Coronary artery (tissue), 2 donors: ENCODE results near the gene WDR72.

Experiments used
- DNase-seq: peaks from one replicate; pipeline ENCODE4 v3.0.0-alpha.2; 2017; ENCODE audit warnings: low spot score
- H3K27ac ChIP-seq, 2 donors: fragments of 200-600 bp; sonication (generic); one replicate each; pipeline ENCODE4 v1.5.1; 2016 to 2019
- H3K4me3 ChIP-seq: fragments of 200-600 bp; sonication (generic); 2 replicates; pipeline ENCODE4 v1.5.1; 2016; ENCODE audit warnings: mild to moderate bottlenecking, moderate library complexity
- TF ChIP-seq, protein P1 (sequence below): fragments of 200-600 bp; sonication (generic); IDR thresholded peaks from one replicate; pipeline ENCODE4 v1.5.1; 2019; ENCODE audit warnings: antibody characterized with exemption

Gene WDR72

DNA sequence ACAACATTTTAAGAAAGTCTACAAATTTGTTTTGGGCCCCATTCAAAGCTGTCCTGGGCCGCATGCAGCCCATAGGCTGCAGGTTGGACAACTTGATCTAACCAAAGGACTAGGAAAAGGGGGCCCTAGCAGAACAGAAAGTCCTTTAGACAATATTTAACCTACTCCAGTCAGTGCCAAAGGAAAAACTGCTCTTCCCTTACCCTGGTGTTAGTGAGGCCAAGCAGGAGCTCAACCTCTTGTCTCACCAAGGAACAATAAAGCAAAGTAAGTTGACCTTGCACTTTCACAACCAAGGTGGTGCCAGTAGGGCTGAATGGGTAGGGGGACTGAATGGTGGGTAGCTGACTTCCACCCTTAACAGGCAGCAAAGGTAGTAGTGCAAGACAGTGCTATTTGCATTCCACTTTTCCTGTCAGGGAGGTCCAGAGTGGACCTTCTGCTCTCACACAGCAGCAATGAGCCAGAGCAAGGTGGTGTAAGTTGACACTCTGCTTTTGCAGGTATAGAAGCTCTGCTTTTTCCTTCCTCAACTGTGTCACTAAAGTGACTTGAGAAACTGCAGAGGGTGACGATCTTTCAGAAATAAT lies 124.9 kb downstream of the WDR72 start:
- DNase-seq, result no peak
- TF ChIP-seq, protein P1, sequence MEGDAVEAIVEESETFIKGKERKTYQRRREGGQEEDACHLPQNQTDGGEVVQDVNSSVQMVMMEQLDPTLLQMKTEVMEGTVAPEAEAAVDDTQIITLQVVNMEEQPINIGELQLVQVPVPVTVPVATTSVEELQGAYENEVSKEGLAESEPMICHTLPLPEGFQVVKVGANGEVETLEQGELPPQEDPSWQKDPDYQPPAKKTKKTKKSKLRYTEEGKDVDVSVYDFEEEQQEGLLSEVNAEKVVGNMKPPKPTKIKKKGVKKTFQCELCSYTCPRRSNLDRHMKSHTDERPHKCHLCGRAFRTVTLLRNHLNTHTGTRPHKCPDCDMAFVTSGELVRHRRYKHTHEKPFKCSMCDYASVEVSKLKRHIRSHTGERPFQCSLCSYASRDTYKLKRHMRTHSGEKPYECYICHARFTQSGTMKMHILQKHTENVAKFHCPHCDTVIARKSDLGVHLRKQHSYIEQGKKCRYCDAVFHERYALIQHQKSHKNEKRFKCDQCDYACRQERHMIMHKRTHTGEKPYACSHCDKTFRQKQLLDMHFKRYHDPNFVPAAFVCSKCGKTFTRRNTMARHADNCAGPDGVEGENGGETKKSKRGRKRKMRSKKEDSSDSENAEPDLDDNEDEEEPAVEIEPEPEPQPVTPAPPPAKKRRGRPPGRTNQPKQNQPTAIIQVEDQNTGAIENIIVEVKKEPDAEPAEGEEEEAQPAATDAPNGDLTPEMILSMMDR, result no peak
- no peak overlapping the region for H3K27ac ChIP-seq
- no peak overlapping the region for H3K4me3 ChIP-seq

DNA sequence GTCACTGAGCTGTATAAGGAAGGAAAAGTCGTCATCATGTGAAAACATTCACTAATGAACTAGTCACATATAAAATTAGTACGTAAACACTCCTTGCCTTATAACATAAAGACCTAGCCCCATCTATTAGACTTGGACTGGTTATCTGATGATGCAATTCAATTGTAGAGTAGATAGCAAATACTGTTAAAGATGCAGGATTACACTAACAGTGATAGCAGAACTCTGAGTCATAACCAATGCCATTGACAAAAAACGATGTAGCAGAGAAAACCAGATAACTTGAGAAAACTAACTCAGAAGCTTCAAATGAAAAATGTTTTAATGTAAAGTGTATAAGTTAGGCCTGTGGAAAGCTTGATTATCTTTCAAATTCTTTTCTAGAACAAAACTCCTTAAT lies 132.2 kb downstream of the WDR72 start:
- DNase-seq, result no peak
- Histone ChIP-seq H3K4me3 (no peak overlapping the region), H3K27ac (no peak overlapping the region)
- TF ChIP-seq, protein P1, result no peak

DNA sequence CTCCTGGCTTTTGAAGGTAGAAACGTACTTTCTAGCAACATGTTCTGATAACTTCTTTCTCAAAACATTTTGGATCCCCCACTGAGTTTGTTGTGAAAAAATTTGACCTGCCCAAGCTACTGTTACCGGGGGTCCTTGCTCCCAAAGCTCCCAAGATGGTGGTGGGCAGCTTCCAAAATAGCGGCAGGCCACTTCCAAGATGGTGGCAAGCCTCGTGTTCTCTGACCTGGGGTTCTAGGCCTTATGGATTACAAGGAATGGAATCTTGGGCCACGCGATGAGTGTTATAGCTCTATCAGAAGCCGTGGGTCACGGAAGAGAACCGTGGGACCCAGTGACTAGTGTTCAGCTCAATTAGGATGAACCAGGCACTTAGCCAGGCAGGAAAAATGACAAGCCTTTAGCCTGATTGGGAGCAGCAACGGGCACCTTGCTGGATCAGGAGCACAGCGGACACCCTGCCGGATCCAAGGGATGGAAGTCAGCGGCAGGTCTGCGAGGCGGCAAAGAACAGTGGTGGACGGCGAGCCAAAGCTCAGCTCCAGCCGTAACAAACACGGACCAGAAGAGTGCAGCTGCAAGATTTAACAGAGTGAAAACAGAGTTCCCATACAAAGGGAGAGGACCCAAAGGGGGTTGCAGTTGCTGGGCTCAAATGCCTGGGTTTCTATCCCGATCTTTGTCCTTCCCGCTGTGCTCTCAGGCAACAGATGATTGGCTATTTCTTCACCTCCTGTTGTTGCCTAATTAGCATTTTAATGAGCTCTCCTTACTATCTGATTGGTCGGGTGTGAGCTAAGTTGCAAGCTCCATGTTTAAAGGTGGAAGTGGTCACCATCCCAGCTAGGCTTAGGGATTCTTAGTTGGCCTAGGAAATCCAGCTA lies 133.3 kb downstream of the WDR72 start:
- Histone ChIP-seq H3K4me3 (no peak overlapping the region), H3K27ac (no peak overlapping the region)
- TF ChIP-seq, protein P1, result no peak
- no peak for DNase-seq

DNA sequence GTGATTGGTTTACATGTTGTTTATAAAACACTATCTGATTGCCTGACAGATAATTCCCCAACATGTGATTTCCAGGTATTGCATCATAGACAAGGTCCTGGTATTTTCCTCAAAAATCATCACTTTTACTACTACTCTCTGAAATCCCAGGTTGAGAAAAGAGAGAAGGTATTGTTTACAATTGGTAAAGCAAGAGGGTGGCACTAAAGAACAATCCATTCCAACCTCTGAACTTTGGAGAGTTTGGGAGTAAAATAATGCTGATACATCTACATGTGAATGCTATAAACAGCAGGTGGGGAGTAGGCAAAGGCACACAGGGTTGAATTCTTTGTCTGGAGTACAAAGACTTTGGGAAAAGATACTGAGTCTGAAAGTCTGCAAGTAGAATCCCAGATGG lies 134.2 kb downstream of the WDR72 start:
- TF ChIP-seq, protein P1, result no peak
- H3K4me3 ChIP-seq, result no peak overlapping the region
- DNase-seq, result no peak
- no peak overlapping the region for H3K27ac ChIP-seq

DNA sequence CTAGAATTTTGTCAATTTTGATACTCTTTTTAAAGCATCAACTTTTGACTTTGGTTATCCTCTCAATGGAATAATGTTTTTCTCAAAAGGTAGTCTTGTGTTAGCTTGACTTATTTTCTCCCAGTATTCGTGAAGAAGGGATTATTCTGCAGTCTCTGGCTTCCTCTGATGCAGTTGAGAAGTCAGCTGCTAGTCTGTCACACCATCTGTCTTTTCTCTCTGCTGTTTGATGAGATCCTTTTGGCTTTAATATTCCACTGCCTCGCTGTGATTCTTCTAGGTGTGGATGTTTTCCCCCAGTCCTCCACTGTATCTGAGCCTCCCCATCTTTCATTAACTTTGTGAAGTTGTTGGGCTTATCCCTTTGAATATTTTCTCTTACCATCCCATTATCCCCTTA lies 141.0 kb downstream of the WDR72 start:
- no peak overlapping the region for H3K27ac ChIP-seq
- H3K4me3 ChIP-seq, result no peak overlapping the region
- no peak for DNase-seq
- TF ChIP-seq, protein P1, result no peak

DNA sequence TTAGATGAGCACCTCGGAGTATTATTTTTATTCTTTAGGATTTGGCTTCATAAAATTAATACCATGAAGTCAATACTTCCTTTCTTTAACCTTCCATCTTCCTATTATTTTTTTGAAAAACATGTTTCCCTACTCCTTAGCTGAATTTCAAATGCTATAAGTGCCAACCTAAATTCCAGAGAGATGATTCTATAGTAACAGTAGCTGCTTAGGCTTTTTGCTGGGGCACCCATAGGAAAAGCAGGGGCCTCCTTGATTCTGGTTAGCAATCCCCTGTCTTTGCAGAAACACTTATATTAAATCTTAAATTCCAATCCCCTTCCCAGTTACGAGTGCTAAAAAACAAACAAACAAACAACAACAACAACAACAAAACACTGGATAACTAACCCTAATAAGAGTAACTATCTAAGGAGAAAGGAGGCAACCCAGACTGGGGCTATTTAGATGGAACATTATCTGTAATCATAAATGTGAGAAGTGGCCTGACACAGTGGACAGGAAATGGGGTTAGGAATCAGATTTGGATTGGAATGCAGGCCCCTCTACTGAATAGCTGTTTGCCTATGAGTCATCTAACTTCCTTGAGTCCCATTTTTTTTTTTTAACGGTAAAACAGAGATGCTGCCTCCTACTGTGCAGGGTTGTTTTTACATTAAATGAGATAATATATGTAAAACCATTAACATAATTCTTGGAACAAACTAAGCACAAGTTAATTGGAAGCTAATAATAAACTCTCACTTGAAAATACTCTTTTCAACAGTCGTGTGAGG lies 148.1 kb downstream of the WDR72 start:
- DNase-seq, result no peak
- TF ChIP-seq, protein P1, result no peak
- no peak overlapping the region for H3K4me3 ChIP-seq
- H3K27ac ChIP-seq, result no peak overlapping the region
